Right lobe of liver (tissue), 5 donors: ENCODE data around the gene ERCC3. TPM values are rescaled to one million over a fixed set of nuclear protein-coding genes. Genes with fewer than 3 reads are reported as not detected.

ENCODE experiments used
- small RNA-seq, 2 experiments: library from RNA; depleted of rRNA; stranded (forward); fragments of <200 nt; gene quantifications; one replicate each; pipeline ENCODE3, GENCODE V24; 2016
- total RNA-seq, 6 experiments: library from RNA; depleted of rRNA in 2 of 6; stranded (reverse); fragments of >200 nt in 2 of 6; fragmentation: NEBNext Ultra II Directional in 3 of 6; extraction: Animal tissue kit (Norgen Biotek cat#: 25700) in 3 of 6; gene quantifications; one replicate each; pipeline versions ENCODE4 v1.1.0 to v1.2.4, GENCODE V29; 2016 to 2023
- donor health status: DM: no; HTN: no; CAD: no.
- donor health status: DM: no; HTN: no; CAD: no.
- donor health status: DM: no; HTN: yes; CAD: no.
- donor health status: DM: no; HTN: yes; CAD: no.

Gene ERCC3
- total RNA-seq, 6 experiments from 2014 or later = 13.5 to 17.3 (median 16.0) TPM

Small RNA genes within 50 kb of the gene (small RNA-seq; reads per million reads assigned to genes)
- gene RNU6-1147P = 0 reads per million in 2 experiments

Other genes with a start within 250 kb of the ERCC3 start
- 10 to 100 TPM; 20.4 to 30.8 (median 26.3) TPM for gene BIN1, start 187.0 kb downstream of the ERCC3 start, total RNA-seq
- under 1 TPM in 1 of 6 experiments, not detected in 5; 0.05 TPM for gene CYP27C1, start 73.8 kb downstream of the ERCC3 start, total RNA-seq
- 10 to 100 TPM; 28.6 to 45.1 (median 39.8) TPM for gene MAP3K2, start 93.8 kb upstream of the ERCC3 start, total RNA-seq
- 100 to 1,000 TPM; 224 to 447 (median 319) TPM for gene PROC, start 124.3 kb upstream of the ERCC3 start, total RNA-seq
- 10 to 100 TPM; 15.7 to 27.9 (median 20.1) TPM for gene IWS1, start 232.3 kb upstream of the ERCC3 start, total RNA-seq
- 1 to 10 TPM in 2 of 6 experiments, under 1 TPM in 3, not detected in 1; 0.21 to 2.7 (median 0.37) TPM for gene MYO7B, start 241.5 kb upstream of the ERCC3 start, total RNA-seq